Spleen (tissue), 11 donors: ENCODE data around the gene C7orf33. TPM values are rescaled to one million over a fixed set of nuclear protein-coding genes. Genes with fewer than 3 reads are reported as not detected.
"Not testable (repeated sequence)": the region's sequence is repeated elsewhere in the genome, so short reads cannot be mapped to it uniquely, and the experiment has no call there.

Source experiments
- DNase-seq: peaks from one replicate; pipeline ENCODE4 v3.0.0-alpha.2; 2020
- H3K27ac ChIP-seq, 8 donors: fragments of 200-600 bp; sonication (generic) in 7 of 8; 1 replicate in 4 of 8; 2 replicates in 4 of 8; pipeline versions ENCODE4 v1.5.0 to v1.8.0; 2016 to 2021; ENCODE audit warnings: inconsistent platforms in 4 of 8, mild to moderate bottlenecking in 4 of 8, moderate library complexity in 1 of 8
- H3K27me3 ChIP-seq, 7 donors: fragments of 200-600 bp; sonication (generic) in 6 of 7; replicated peaks in 1 of 7; 1 replicate in 4 of 7; 2 replicates in 3 of 7; pipeline versions ENCODE4 v1.5.0 to v1.8.0; 2016 to 2021; ENCODE audit warnings: inconsistent platforms in 3 of 7, mild to moderate bottlenecking in 1 of 7
- H3K36me3 ChIP-seq, 6 donors: fragments of 200-600 bp; sonication (generic) in 5 of 6; 1 replicate in 4 of 6; 2 replicates in 2 of 6; pipeline versions ENCODE4 v1.5.0 to v1.8.0; 2016 to 2021; ENCODE audit warnings: inconsistent platforms in 2 of 6
- H3K4me1 ChIP-seq, 6 donors: fragments of 200-600 bp; sonication (generic) in 5 of 6; 1 replicate in 3 of 6; 2 replicates in 3 of 6; pipeline versions ENCODE4 v1.5.0 to v1.8.0; 2016 to 2021; ENCODE audit warnings: inconsistent platforms in 3 of 6
- H3K4me3 ChIP-seq, 8 donors: fragments of 200-600 bp; sonication (generic) in 7 of 8; 1 replicate in 4 of 8; 2 replicates in 4 of 8; pipeline versions ENCODE4 v1.5.0 to v1.8.0; 2016 to 2021; ENCODE audit warnings: inconsistent platforms in 4 of 8, mild to moderate bottlenecking in 4 of 8, moderate library complexity in 2 of 8
- H3K9me3 ChIP-seq, 8 donors: fragments of 200-600 bp; sonication (generic) in 7 of 8; 1 replicate in 4 of 8; 2 replicates in 4 of 8; pipeline versions ENCODE4 v1.5.0 to v1.8.0; 2016 to 2021; ENCODE audit warnings: inconsistent platforms in 4 of 8
- POLR2A ChIP-seq, 3 donors: fragments of 450-650 bp; IDR thresholded peaks; one replicate each; pipeline ENCODE4 v1.5.1; 2017; ENCODE audit warnings: antibody characterized with exemption in 3 of 3, mild to moderate bottlenecking in 1 of 3
- POLR2AphosphoS5 ChIP-seq, 3 donors: sonication (generic); formaldehyde crosslinking; IDR thresholded peaks; one replicate each; pipeline ENCODE4 v1.5.1; 2017; ENCODE audit warnings: antibody characterized with exemption in 3 of 3
- WGBS, 5 donors: extraction: QIAGEN DNeasy Blood & Tissue Kit in 3 of 5; methylation state at CpG; one replicate each; pipeline versions ENCODE4 v1.1.5 to v1.1.7; 2013 to 2018; 5-methylcytosine and 5-hydroxymethylcytosine counted together
- intact Hi-C: fragments of 100-400 bp; cut with DNase I; formaldehyde crosslinking; loops from one replicate; pipeline ENCODE4 v1.15.0; 2023; ENCODE audit warnings: low total_unique reads
- polyA plus RNA-seq, 3 donors: library from polyadenylated mRNA; stranded (reverse); fragments of 200-250 nt; gene quantifications; one replicate each; pipeline ENCODE4 v1.2.1, GENCODE V29; 2013
- total RNA-seq, 7 donors: library from RNA; depleted of rRNA in 3 of 7; stranded (reverse); fragments of >200 nt in 3 of 7; fragmentation: NEBNext Ultra II Directional in 4 of 7; extraction: Animal tissue kit (Norgen Biotek cat#: 25700) in 4 of 7; gene quantifications; one replicate each; pipeline versions ENCODE4 v1.1.0 to v1.2.1, GENCODE V29; 2016 to 2021
- TF ChIP-seq, protein P1 (sequence below), 11 experiments: fragments of 200-600 bp in 7 of 11; fragments of 450-650 bp in 4 of 11; sonication (generic) in 4 of 11; IDR thresholded peaks in 8 of 11; conservative IDR thresholded peaks in 3 of 11; 1 replicate in 7 of 11; 2 replicates in 4 of 11; pipeline versions ENCODE4 v1.4.0 to v1.8.0; 2016 to 2021; ENCODE audit warnings: antibody characterized with exemption in 11 of 11, inconsistent platforms in 4 of 11, mild to moderate bottlenecking in 1 of 11
- donor health status: healthy with polysubstance abuse.
- donor health status: DM: no; HTN: no; CAD: no; lungs with moderate emphysema.
- donor health status: DM: no; HTN: no; CAD: no.
- donor health status: Bipolar disorder and iron deficiency.
- donor health status: healthy.
- donor health status: DM: no; HTN: no; CAD: no.
- donor health status: DM: yes; HTN: yes; CAD: no.

The C7orf33 gene
- total and polyA plus RNA-seq, 10 donors = not detected

DNA sequence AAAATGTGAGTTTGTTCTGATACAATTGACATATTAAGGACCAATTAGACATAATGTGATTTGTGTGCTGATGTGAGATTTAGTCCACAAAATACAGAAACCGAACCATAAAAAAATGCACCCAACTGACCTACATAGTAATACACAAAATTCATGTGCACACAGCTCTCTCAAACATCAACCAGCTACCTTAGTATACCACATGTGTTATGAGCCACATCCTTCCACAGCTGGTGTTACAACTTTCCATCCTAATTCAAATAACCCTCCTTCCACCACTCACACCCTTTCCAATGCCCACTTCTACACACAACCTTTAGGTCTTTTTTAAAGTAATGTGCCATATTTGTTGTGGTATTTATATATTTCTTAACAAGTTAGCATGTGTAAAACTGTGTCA lies 31.7 kb upstream of the C7orf33 start:
- no peaks in the 10 kb centered on the region for H3K36me3 ChIP-seq
- H3K27me3 ChIP-seq = no peaks in the 10 kb centered on the region
- 89 to 95% (median 93%) methylated on average over 1 of the region's 1 CpG for WGBS, 5 donors
- peaks cover 0 to 6% (median 2%) of the 10 kb centered on the region in 6 donors for H3K4me1 ChIP-seq
- TF ChIP-seq, protein P1, sequence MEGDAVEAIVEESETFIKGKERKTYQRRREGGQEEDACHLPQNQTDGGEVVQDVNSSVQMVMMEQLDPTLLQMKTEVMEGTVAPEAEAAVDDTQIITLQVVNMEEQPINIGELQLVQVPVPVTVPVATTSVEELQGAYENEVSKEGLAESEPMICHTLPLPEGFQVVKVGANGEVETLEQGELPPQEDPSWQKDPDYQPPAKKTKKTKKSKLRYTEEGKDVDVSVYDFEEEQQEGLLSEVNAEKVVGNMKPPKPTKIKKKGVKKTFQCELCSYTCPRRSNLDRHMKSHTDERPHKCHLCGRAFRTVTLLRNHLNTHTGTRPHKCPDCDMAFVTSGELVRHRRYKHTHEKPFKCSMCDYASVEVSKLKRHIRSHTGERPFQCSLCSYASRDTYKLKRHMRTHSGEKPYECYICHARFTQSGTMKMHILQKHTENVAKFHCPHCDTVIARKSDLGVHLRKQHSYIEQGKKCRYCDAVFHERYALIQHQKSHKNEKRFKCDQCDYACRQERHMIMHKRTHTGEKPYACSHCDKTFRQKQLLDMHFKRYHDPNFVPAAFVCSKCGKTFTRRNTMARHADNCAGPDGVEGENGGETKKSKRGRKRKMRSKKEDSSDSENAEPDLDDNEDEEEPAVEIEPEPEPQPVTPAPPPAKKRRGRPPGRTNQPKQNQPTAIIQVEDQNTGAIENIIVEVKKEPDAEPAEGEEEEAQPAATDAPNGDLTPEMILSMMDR (IDR thresholded peaks at IDR 0.05 in 8 of 11, conservative IDR thresholded peaks at IDR 0.05 in 3 of 11) = no peak
- no peak for TF ChIP-seq POLR2A (IDR thresholded peaks at IDR 0.05)
- no peak for TF ChIP-seq POLR2AphosphoS5 (IDR thresholded peaks at IDR 0.05)
- peaks cover 0 to 3% (median 0%) of the 10 kb centered on the region in 8 donors for H3K9me3 ChIP-seq
- DNase-seq = no peak
- intact Hi-C loops = no loop called here
- no peak overlapping the region for H3K27ac ChIP-seq
- no peak overlapping the region for H3K4me3 ChIP-seq

GRCh38 chr7:148561099-148561498 lies 29.5 kb upstream of the C7orf33 start:
- no peak overlapping the region for H3K27ac ChIP-seq
- intact Hi-C loops = no loop called here
- H3K4me3 ChIP-seq = no peak overlapping the region
- H3K36me3 ChIP-seq = no peaks in the 10 kb centered on the region
- no peak for DNase-seq
- H3K9me3 ChIP-seq = peaks cover 0 to 3% (median 0%) of the 10 kb centered on the region in 8 donors
- no peaks in the 10 kb centered on the region for H3K27me3 ChIP-seq
- peaks cover 0 to 26% (median 18%) of the 10 kb centered on the region in 6 donors for H3K4me1 ChIP-seq
- TF ChIP-seq, protein P1 (IDR thresholded peaks at IDR 0.05 in 8 of 11, conservative IDR thresholded peaks at IDR 0.05 in 3 of 11) = no peak
- no peak for TF ChIP-seq POLR2A (IDR thresholded peaks at IDR 0.05)
- no peak for TF ChIP-seq POLR2AphosphoS5 (IDR thresholded peaks at IDR 0.05)

GRCh38 chr7:148563583-148564274 lies 26.8 kb upstream of the C7orf33 start:
- H3K36me3 ChIP-seq = no peaks in the 10 kb centered on the region
- DNase-seq = no peak
- no peaks in the 10 kb centered on the region for H3K27me3 ChIP-seq
- H3K4me3 ChIP-seq = peak overlapping the region in 1 of 8 donors; percentile 42
- peaks cover 0 to 3% (median 0%) of the 10 kb centered on the region in 8 donors for H3K9me3 ChIP-seq
- no peak for TF ChIP-seq POLR2AphosphoS5 (IDR thresholded peaks at IDR 0.05)
- TF ChIP-seq POLR2A (IDR thresholded peaks at IDR 0.05) = no peak
- TF ChIP-seq, protein P1 (IDR thresholded peaks at IDR 0.05 in 8 of 11, conservative IDR thresholded peaks at IDR 0.05 in 3 of 11) = no peak
- H3K4me1 ChIP-seq = peaks cover 0 to 26% (median 18%) of the 10 kb centered on the region in 6 donors
- intact Hi-C loops = no loop called here
- H3K27ac ChIP-seq = peak overlapping the region in 7 of 8 donors; percentile 68 to 84 (median 76)
- WGBS, 5 donors = 49 to 72% (median 61%) methylated on average over 4 of the region's 4 CpGs

DNA sequence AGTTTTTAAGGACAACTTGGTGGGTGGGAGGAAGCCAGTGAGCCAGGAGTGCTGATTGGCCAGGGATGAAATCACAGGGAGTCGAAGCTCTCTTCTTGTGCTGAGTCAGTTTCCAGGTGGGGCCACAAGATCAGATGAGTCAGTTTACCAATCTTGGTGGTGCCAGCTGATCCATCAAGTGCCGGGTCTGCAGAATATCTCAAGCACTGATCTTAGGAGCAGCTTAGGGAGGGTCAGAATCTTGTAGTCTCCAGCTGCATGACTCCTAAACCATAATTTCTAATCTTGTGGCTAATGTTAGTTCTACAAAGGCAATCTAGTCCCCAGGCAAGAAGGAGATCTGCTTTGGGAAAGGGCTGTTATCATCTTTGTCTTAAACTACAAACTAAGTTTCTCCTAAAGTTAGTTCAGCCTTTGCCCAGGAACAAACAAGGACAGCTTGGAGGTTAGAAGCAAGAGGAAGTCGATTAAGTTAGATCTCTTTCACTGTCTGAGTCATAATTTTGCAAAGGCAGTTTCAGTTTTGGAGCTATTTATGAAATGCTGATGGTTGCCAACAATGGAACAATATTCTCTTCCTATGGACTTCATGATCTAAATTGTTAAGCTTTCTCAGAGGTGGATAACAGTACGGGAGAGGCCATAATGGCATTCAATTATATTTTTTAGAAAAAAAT lies 26.2 kb upstream of the C7orf33 start:
- H3K27ac ChIP-seq = peak overlapping the region; percentile 51 to 84 (median 76)
- DNase-seq, H3K27me3 ChIP-seq, intact Hi-C loops, H3K9me3 ChIP-seq, H3K36me3 ChIP-seq: not testable (repeated sequence)
- peak overlapping the region in 1 of 8 donors; percentile 42 for H3K4me3 ChIP-seq
- peaks cover 0 to 26% (median 18%) of the 10 kb centered on the region in 6 donors for H3K4me1 ChIP-seq
- 6 to 21% (median 9%) methylated on average over 4 of the region's 4 CpGs for WGBS, 5 donors
